Activated T-helper 9 cell treated with anti-CD3 and anti-CD28 coated beads, Interleukin-2, amount 50 U/mL, for 16 hours (primary cell): ENCODE data around the gene MCM5.
"Not testable (repeated sequence)": the region's sequence is repeated elsewhere in the genome, so short reads cannot be mapped to it uniquely, and the experiment has no call there.

Experiments
- DNase-seq: peaks from one replicate; pipeline ENCODE4 v3.0.0-alpha.2; 2020; ENCODE audit warnings: low read depth

The MCM5 gene

GRCh38 chr22:35432228-35432905 lies 32.4 kb downstream of the MCM5 start:
- no peak for DNase-seq

DNA sequence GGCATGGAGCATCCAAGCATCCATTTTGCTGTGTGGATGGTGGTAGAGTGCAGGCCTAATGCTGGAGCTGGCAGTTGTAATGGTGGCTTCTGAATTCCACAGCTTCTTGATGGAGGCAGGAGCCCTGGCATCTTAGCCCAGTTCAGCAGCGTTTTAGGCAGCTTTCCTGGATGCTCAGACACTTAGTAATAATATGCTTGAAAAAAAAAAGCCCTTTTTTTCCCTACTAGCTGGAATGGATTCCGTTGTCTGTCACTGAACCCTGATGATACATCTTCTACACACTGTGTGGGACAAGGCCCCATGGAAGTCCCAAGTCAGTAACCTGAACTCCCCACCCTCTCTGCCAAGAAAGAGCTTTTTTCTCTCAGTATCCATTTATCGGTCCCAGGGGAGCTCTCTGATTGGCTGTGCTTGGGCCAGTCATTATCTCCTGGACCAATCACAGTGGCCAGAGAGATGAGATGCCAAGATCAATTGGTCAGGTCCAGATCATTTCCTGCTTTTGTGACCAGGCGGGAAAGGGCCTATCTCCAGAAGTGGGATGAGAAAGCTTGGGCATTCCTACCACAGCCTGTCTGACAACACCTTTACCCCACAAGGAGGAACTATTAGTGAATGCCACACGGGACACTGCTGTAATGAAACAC lies 34.2 kb downstream of the MCM5 start:
- no peak for DNase-seq

DNA sequence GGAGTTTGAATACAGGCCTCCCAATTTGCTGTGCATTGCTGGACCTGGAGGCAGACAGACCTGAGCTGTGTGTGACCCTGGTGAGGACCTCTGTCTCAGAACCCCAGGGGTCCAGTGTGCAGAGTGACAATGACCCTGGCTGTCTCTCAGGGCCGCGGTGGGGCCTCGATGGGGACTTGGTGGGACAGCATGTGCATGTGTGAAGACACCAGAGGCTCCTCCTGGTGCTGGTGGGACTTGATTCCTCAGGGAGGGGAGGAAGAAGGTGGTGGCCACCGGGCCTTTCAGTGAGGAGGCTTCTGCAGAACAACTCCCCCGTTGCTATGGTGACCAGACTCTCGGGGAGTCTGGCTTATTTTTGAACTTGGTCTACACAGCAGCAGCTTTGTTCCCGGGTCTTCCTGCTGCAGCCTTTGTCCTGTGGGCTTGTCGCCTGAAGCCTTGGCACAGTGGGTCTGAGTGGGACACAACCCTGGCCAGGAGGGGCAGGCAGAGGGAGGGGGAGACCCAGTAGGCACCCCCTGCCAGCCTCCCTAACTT lies 35.3 kb downstream of the MCM5 start:
- DNase-seq = no peak

GRCh38 chr22:35436421-35436820 lies 36.5 kb downstream of the MCM5 start:
- DNase-seq = no peak

GRCh38 chr22:35437049-35437448 lies 37.1 kb downstream of the MCM5 start:
- DNase-seq = no peak

DNA sequence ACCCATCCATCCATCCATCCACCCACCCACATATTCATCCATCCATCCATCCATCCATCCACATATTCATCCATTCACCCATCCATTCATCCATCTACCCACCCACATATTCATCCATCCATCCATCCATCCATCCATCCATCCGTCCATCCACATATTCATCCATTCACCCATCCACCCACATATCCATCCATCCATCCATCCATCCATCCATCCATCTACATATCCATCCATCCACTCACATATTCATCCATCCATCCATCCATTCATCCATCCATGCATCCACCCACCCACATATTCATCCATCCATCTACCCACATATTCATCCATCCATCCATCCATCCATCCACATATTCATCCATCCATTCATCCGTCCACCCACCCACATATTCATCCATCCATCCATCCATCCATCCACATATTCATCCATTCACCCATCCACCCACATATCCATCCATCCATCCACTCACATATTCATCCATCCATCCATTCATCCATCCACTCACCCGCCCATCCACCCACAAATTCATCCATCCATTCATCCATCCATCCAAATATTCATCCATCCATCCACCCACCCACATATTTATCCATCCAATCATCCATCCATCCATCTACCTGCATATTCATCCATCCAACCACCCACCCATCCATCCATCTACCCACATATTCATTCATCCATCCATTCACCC lies 38.9 kb downstream of the MCM5 start:
- DNase-seq = not testable (repeated sequence)

- no peak for DNase-seq
Measured at GRCh38 chr22:35439365-35439717, 39.4 kb downstream of the MCM5 start.

DNA sequence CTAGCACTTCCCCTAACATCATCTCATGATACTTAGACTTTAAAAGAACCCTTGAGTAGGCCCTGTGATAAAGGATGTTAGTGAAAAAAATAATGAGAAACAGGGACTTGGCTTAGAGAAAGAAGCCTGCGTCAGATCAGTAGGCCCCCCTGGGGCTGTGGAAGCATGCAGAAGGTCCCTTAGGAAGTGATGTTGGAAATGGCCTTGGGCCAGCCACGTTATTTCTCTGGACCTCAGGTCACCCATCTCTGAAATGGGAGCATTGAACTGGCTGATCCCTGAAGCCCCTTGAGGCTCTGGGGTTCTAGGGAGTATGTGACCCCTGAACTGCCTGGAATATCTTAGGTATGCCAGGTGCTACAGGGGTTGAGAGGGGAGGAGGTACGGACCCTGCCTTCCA lies 40.2 kb downstream of the MCM5 start:
- DNase-seq = no peak

- DNase-seq = no peak
Measured at GRCh38 chr22:35441489-35442100, 41.7 kb downstream of the MCM5 start.

DNA sequence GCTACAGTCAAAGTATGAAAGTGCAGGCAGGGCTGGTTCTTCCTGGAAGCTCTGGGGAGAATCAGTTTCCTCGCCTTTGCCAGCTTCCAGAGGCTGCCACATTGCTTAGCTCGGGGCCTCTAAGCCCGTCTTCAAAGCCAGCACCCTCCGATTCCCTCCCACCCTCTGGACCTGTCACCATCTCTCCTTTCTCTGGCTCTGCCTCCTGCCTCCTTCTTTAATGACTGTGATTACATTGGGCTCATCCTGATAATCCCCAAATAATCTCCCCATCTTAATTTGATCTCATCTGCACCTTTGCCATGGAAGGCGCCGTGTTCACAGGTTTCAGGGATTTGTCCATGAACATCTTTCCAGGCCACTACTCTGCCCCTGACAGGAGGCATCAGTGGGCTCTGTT lies 42.5 kb downstream of the MCM5 start:
- DNase-seq = no peak

- no peak for DNase-seq
Measured at GRCh38 chr22:35443338-35443737, 43.4 kb downstream of the MCM5 start.

GRCh38 chr22:35443790-35444684 lies 44.1 kb downstream of the MCM5 start:
- DNase-seq = no peak

DNA sequence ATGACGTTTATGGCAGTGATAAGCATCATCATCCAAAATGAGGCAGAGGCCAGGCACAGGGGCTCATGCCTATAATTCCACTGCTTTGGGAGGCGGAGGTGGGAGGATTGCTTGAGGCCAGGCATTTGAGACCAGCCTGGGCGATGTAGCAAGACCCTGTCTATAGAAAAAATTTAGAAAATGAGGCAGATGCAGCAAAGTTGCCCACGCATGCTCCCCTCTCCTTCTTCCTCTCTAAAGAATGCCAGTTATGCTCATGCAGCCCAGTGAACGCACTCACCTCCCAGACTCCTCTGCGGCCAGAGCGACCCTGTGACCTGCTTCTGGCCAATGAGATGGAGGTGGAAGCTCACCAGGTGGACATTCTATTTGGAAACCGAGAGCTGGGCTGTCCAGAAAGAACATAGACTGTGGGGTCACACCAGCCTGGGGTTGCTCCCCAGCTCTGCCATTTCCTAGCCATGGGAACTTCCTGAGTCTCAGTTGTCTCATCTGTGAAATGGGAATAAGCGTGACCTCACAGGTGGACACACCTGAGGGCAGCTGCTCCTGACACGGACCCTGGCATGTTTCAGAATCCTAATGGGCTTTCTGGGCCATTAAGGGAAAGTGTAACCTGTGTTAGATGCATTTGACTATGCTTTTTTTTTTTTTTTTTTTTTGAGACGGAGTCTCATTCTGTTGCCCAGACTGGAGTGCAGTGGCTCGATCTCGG lies 44.9 kb downstream of the MCM5 start:
- no peak for DNase-seq

- no peak for DNase-seq
Measured at GRCh38 chr22:35445933-35446332, 46.0 kb downstream of the MCM5 start.

GRCh38 chr22:35446365-35446764 lies 46.4 kb downstream of the MCM5 start:
- DNase-seq = no peak

DNA sequence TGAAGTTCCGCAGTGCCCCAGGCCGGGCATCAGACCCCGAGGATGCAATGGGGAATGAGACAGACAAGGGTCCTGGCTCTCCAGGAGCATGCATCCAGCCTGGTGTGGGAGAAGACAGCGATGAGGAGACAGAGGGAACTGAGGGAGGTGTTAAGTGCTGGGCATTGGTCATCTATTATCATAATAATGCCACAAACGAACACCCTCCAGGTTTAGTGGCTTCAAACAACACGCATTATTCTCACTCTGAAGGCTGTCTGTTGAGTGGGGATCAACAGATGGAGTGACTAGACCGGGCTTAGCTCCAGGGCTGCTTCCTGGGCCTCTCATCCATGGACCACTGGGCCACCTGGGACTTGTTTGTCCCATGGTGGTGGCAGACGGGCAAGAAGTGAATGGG lies 48.6 kb downstream of the MCM5 start:
- no peak for DNase-seq

GRCh38 chr22:35449829-35450689 lies 50.1 kb downstream of the MCM5 start:
- DNase-seq = no peak

DNA sequence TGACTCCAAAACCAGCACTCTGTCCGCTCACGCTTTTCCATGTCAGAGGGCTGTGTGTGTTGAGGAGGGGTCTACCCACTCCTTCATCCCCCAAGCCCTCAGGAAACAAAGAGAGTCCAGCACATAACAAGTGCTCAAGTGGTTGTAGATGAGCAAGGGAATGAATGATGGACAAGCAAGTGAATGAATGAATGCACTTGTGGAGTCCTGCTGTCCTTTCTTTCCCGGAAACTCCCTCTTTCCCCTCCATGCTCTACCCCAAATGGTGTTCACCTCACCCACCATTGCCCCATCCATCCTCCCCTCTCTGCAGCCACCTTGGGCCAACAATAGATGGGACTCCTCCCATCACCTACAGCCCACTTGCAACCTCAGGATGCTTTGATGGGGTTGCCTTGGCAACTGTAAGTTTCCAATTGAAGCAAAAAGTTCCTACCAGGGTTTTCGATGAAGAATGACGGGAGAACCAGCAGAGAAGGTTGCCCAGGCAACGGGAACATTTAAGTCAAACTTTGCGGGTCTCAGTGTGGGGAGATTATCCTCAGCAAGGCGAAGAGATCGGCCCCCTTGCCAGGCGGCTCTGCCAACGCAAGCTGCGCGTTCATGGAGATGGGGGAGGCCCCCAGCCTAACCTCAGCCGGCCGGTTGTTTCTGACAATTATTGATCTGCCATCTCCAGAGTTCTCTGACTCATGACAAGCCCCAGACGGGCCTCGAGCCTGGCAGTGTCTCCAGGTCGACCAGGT lies 51.1 kb downstream of the MCM5 start:
- no peak for DNase-seq

DNA sequence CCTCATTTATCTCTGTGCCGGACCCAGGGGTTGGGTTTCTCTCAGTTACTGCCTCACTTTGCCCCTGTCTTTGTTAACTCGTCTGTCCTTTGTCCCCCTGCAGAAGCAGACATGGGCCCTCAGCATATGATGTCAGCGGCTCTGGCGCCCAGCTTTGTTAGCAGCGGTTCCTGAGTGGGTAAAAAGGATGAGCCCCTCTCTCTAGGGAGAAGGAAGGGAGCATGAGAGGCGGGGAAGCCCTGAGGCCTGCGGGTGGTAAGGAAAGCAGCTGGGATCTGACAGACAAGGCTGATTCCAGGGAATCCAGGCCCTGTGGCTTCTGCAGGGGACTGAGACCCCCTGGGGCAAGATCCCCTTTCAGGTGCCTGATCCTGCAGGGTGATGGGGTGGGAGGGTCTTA lies 51.7 kb downstream of the MCM5 start:
- DNase-seq = no peak
